H7 (cell line): ENCODE data around the gene VARS2. TPM values are rescaled to one million over a fixed set of nuclear protein-coding genes. Genes with fewer than 3 reads are reported as not detected.
"Not testable (repeated sequence)": the region's sequence is repeated elsewhere in the genome, so short reads cannot be mapped to it uniquely, and the experiment has no call there.

Source experiments
- DNase-seq: peaks from one replicate; pipeline ENCODE4 v3.0.0; 2012
- H3K27me3 ChIP-seq: 2 replicates; pipeline ENCODE4 v1.6.0; 2011; ENCODE audit warnings: mild to moderate bottlenecking, low read length; ENCODE audit not compliant: control insufficient read depth, insufficient read depth
- H3K36me3 ChIP-seq: replicated peaks from 2 replicates; pipeline ENCODE4 v1.5.1; 2011; ENCODE audit warnings: low read length; ENCODE audit not compliant: control insufficient read depth, insufficient read depth
- H3K4me3 ChIP-seq: 2 replicates; pipeline ENCODE4 v1.5.1; 2011; ENCODE audit warnings: low read depth, mild to moderate bottlenecking, control low read depth, low read length, moderate library complexity; ENCODE audit not compliant: insufficient read depth
- total RNA-seq: library from RNA; depleted of rRNA; stranded (reverse); fragments of >200 nt; shearing (Covaris generic); gene quantifications from 2 replicates; pipeline ENCODE4 v1.2.3, GENCODE V29; 2014; rRNA removed

Gene VARS2
- total RNA-seq, 1 experiment from 2014 or later: 54.4 TPM

DNA sequence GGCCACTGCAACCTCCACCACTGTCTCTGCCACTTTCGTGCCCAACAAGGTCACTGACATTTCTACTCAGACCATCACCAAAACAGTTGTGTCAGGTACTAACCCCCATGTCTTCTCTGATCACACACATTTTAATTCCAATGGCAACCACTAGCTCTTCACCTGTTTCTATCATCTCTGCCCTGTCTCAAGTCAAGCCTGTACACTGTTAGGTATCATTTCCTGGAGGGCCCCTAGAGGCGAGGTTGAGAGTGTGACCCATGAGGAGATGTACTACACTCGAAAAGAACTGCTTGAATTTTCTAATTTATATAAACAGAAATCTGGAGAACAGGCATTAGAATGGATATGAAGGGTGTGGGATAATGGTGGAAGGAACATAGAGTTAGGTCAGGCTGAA lies 52.1 kb downstream of the VARS2 start:
- Histone ChIP-seq H3K27me3 (no peaks in the 10 kb centered on the region), H3K4me3 (no peak overlapping the region), H3K36me3 (no peaks in the 10 kb centered on the region)
- no peak for DNase-seq

DNA sequence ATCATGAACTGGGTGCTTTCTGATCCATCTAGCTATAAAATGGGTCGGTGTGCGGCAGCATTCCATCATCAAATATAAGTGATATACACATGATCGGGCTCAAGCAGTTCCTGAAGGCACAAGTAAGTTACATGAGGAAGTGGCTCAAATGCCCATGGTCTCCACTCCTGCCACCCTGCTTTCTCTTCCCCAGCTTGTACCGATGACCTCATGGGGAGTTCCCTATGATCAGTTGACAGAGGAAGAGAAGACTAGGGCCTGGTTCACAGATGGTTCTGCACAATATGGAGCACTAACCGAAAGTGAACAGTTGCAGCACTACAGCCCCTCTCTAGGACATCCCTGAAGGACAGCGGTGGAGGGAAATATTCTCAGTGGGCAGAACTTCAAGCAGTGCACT lies 55.1 kb downstream of the VARS2 start:
- not testable (repeated sequence) for DNase-seq, H3K36me3 ChIP-seq, H3K27me3 ChIP-seq, H3K4me3 ChIP-seq

DNA sequence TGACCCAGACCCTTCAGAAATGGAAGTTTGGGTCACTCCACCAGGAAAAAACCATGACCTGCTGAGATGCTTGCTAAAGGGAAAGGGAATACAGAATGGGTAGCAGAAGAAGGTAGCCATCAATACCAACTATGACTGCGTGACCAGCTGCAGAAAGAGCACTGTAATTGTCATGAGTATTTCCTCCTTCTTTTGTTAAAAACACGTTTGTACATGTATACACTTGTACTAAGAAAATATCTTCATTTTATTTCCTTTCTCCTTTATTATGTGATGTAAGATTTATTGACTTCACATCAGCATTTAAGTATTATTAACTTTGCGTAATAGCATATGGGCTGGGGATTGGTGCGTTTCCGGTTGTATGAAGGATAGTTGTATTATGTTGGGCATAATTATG lies 56.9 kb downstream of the VARS2 start:
- H3K36me3 ChIP-seq: no peaks in the 10 kb centered on the region
- DNase-seq: no peak
- no peaks in the 10 kb centered on the region for H3K27me3 ChIP-seq
- no peak overlapping the region for H3K4me3 ChIP-seq

DNA sequence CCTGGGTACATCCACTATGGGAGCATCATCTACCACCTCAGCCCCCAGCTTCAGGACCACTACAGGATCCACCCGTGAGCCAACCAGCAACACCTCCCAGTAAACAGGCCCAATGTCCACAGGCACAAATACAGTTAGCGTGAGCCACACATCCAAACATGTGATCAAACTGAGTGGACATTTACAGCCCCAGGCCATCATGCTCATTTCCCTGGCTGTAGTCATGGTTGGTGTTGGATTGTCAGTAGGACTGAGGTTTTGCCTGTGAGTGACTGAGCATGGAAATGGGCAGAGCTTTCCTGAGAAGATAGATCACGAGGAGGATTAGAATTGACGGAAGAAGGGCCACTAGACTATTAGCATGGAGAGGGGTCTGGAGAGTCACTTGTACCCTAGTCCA lies 58.8 kb downstream of the VARS2 start:
- no peak for DNase-seq
- H3K27me3 ChIP-seq: no peaks in the 10 kb centered on the region
- no peak overlapping the region for H3K4me3 ChIP-seq
- H3K36me3 ChIP-seq: no peaks in the 10 kb centered on the region

DNA sequence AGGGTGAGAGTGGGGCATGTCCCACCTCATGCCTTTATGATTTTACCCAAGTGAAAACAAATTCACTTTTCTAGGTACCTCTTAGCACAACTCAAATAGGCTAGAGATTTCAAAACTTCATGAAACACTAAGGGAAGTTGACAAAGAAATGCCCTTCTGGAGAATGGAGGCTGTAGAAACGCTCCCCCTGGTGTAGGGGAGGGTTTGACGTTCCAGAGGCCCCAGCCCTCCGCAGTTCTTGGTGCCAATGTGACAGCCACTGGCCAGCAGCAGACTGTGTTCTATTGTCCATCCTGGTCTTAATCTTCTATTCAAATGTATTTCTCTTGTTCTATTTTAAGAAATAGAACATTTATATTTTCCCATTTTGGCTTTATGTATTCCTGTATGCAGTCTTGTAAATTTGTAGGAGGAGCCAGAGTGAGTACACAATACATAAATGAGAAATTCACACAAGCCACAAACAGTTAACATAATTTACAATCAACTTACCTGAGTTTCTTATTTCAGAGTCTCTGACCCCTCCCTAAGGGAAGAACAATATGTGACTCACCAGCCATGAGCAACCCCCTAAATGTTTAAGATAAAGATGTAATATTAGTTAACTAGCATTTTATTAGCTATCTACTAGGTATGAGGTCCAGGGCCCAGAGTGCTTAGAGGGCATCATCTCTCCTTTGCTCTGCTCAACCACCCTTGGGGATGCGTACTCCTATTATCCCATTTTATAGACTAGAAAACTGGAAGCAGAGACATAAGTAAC lies 60.6 kb downstream of the VARS2 start:
- no peak for DNase-seq
- no peak overlapping the region for H3K4me3 ChIP-seq
- H3K36me3 ChIP-seq: no peaks in the 10 kb centered on the region
- H3K27me3 ChIP-seq: no peaks in the 10 kb centered on the region

Other genes starting within 250 kb of the VARS2 start
- 39.2 and 45.3 TPM in 2 replicates for gene DHX16, start 241.2 kb upstream of the VARS2 start, total RNA-seq
- gene PPP1R18, start 227.6 kb upstream of the VARS2 start, total RNA-seq: 48.2 and 55.7 TPM in 2 replicates
- gene NRM, start 223.3 kb upstream of the VARS2 start, total RNA-seq: 20.7 and 23.8 TPM in 2 replicates
- 25.5 and 29.1 TPM in 2 replicates for gene MDC1, start 197.0 kb upstream of the VARS2 start, total RNA-seq
- 1,911 and 2,101 TPM in 2 replicates for gene TUBB, start 193.9 kb upstream of the VARS2 start, total RNA-seq
- gene FLOT1, start 171.6 kb upstream of the VARS2 start, total RNA-seq: 140 and 152 TPM in 2 replicates
- 116 and 141 TPM in 2 replicates for gene IER3, start 169.7 kb upstream of the VARS2 start, total RNA-seq
- 117 and 127 TPM in 2 replicates for gene DDR1, start 29.7 kb upstream of the VARS2 start, total RNA-seq
- gene GTF2H4, start 6.0 kb upstream of the VARS2 start, total RNA-seq: 30.5 and 30.9 TPM in 2 replicates
- not detected in 2 replicates for gene SFTA2, start 17.9 kb downstream of the VARS2 start, total RNA-seq
- gene MUCL3, start 26.7 kb downstream of the VARS2 start, total RNA-seq: not detected in 2 replicates
- gene MUC21, start 69.5 kb downstream of the VARS2 start, total RNA-seq: not detected in 2 replicates
- gene MUC22, start 96.2 kb downstream of the VARS2 start, total RNA-seq: not detected in 2 replicates
- not detected in 2 replicates for gene C6orf15, start 198.3 kb downstream of the VARS2 start, total RNA-seq
- gene PSORS1C1, start 200.6 kb downstream of the VARS2 start, total RNA-seq: 0.10 TPM in 1 of 2 replicates, not detected in the other
- gene CDSN, start 206.2 kb downstream of the VARS2 start, total RNA-seq: not detected in 2 replicates
- gene PSORS1C2, start 224.8 kb downstream of the VARS2 start, total RNA-seq: 0.07 TPM in 1 of 2 replicates, not detected in the other
- gene CCHCR1, start 243.6 kb downstream of the VARS2 start, total RNA-seq: 54.0 and 74.8 TPM in 2 replicates
- gene TCF19, start 244.4 kb downstream of the VARS2 start, total RNA-seq: 26.8 and 34.3 TPM in 2 replicates